Epithelial cell of esophagus (primary cell): ENCODE data around the gene DGKI.

Experiments
- DNase-seq: peaks from one replicate; pipeline ENCODE4 v3.0.0; 2010; ENCODE audit warnings: low read depth
- H3K4me3 ChIP-seq: 2 replicates; pipeline ENCODE4 v1.5.1; 2011; ENCODE audit warnings: mild to moderate bottlenecking, low read length, control low read depth
- TF ChIP-seq, protein P1 (sequence below): IDR thresholded peaks from 2 replicates; pipeline ENCODE4 v1.5.1; 2011; ENCODE audit warnings: low read depth, mild to moderate bottlenecking, low read length, control low read depth, inconsistent platforms; ENCODE audit not compliant: insufficient read depth; ENCODE audit errors: missing control alignments

DGKI gene

DNA sequence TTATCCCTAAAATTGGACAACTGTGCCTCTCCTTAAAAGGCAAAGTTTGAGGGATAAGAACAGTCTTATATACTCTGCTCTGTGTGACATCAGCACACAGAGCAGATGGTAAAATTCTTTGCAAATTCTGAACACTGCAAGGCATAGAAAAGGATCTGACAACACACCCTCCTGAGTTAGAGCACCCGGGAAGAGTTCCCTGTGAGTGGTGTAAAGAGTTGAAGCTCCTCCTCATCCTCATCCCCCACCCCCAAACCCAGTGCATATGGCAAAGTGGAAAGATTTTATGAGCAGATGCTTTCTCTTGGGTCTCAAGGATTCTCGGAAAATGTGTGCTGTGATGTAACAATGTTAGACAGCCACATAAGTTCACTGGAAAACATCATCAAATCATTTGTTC, 40.0 kb upstream of the DGKI start:
- H3K4me3 ChIP-seq: no peak overlapping the region
- TF ChIP-seq, protein P1, sequence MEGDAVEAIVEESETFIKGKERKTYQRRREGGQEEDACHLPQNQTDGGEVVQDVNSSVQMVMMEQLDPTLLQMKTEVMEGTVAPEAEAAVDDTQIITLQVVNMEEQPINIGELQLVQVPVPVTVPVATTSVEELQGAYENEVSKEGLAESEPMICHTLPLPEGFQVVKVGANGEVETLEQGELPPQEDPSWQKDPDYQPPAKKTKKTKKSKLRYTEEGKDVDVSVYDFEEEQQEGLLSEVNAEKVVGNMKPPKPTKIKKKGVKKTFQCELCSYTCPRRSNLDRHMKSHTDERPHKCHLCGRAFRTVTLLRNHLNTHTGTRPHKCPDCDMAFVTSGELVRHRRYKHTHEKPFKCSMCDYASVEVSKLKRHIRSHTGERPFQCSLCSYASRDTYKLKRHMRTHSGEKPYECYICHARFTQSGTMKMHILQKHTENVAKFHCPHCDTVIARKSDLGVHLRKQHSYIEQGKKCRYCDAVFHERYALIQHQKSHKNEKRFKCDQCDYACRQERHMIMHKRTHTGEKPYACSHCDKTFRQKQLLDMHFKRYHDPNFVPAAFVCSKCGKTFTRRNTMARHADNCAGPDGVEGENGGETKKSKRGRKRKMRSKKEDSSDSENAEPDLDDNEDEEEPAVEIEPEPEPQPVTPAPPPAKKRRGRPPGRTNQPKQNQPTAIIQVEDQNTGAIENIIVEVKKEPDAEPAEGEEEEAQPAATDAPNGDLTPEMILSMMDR: no peak
- no peak for DNase-seq

DNA sequence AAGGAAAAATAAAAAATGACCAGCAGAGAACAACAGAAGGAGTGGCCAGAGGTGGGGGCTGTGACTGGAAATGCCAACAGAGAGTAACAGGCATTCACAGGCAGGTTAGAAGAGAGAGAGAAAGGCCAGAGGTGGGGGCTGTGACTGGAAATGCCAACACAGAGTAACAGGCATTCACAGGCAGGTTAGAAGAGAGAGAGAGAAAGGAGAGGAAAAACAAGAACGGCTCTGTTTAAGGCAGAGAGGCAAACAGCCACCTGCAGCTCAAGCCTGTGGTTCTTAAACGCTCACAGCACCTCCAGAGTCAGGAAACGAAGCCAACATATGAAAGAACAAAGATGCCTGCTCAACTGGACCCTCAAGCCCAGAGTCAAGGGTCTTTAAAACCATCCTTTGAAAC, 39.5 kb upstream of the DGKI start:
- DNase-seq: no peak
- no peak overlapping the region for H3K4me3 ChIP-seq
- TF ChIP-seq, protein P1: no peak

DNA sequence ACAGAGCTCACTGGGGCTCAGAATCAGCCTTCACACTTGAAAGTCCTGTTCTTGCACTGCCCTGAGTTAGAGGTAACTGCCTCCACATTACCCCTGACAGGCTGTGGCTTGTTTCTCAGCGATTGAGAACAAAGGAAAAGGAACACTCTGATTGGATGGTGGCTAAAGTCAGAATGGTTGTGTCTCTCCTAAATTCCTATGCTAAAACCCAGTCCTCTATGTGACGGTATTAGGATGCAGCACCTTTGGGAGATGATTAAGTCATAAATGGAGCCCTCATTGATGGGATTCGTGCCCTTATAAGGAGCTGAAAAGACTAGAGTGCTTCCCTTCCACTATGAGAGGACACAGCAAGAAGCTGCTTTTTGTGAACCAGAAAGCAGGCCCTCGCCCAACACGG, 38.9 kb upstream of the DGKI start:
- H3K4me3 ChIP-seq: no peak overlapping the region
- TF ChIP-seq, protein P1: no peak
- DNase-seq: peak; percentile 86

DNA sequence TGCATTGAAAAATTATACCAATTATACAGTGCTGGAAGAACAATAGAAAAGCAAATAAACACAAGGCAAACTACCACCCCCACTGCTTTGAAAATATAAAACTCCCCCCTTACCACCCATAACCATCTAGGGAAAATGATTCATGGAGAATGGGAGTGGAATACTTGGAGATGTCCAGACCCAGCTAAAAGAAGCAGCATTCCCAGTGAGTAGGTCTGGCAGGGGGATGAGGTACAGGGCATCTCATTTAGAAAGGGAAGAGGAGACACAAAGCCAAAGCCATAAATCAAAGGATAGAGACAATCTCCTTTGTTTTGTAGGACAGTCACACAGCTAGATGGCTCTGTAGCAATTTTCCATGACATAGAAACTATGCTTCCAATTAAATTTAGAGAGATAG, 36.0 kb upstream of the DGKI start:
- no peak for DNase-seq
- no peak overlapping the region for H3K4me3 ChIP-seq
- TF ChIP-seq, protein P1: no peak

DNA sequence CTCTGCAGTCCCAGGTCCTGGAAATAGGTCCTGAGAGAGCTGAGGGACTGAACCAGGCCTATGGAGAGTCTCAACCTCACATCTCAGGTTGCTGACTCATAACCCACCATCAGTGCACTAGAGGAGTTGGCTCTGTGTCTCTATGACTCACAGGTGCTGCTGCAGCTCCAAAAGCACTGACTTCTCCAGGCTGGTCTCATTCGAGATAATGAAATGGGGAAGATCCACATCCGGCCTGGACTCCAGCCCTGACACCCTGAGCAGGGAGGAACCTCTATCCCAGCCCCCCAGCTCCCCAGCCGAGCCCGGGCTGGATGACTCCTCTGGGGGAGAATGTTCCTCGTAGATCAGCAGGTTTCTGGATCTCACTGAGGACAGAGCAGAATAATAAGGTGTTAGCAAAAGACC, 35.5 kb upstream of the DGKI start:
- DNase-seq: peak; percentile 98
- H3K4me3 ChIP-seq: no peak overlapping the region
- TF ChIP-seq, protein P1: no peak

DNA sequence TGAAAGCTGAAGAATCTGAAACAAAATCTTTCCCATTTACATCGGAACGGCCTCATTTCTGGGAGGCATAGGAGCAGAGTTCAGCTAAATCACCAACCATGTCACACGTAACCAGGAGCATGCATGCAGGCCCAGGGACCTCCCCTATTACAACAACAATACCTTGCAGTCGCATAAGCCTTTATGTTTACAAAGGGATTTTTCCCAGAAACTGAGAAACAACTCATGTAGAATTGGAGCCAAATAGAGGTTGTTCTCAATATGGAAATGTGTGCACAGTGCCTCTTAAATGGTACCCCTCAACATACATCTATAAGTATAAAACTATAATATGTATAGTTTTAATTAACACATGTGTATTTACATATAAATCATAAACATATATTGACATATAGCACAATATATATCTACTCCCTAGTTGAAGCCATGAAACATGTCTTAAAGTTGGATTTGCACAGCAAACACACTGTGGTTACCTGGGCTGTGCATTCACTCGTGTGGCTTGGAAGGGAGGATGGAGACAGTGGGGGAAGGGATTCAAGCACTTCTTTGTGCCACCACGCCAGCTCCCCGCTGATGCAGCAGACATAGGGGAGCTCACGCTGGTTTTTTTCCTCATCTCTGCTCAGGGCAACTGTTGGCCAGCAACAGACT, 35.0 kb upstream of the DGKI start:
- TF ChIP-seq, protein P1: no peak
- no peak overlapping the region for H3K4me3 ChIP-seq
- no peak for DNase-seq

DNA sequence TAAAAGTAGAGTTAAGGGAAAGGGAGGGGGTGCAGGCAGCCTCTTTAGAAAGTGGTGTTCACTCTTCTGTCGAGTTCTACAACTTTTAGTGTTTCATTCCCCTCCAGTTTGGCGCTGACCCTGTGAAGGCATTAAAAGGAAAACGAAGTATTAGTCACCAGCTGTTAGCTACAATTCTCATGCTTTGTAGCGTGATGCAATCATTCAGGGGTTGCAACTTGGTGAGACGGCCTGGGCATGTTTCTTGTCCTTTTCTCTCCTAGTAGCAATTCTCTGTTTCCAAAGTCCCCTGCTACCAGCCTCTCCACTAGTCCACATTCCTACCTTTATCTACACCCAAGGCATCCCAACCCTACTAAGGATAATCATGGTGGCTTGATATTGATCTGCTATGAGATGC, 33.7 kb upstream of the DGKI start:
- DNase-seq: peak; percentile 94
- TF ChIP-seq, protein P1: no peak
- no peak overlapping the region for H3K4me3 ChIP-seq
